ENCODE measurements around the gene E2F1. TPM values are rescaled to one million over a fixed set of nuclear protein-coding genes. Genes with fewer than 3 reads are reported as not detected.
"Not testable (repeated sequence)": the region's sequence is repeated elsewhere in the genome, so short reads cannot be mapped to it uniquely, and the experiment has no call there.

The E2F1 gene
- total RNA-seq, 2 donors from 2014 or later, result 2.0 to 2.2 TPM

- peak; percentile 84 for DNase-seq (ENCODE audit: low spot score)
- intact Hi-C loops (cut with DNase I), result loop anchor here (10.0 kb wide), 2 partner anchors 189 to 239 kb away; no protein-coding TSS in a partner anchor
Observed at GRCh38 chr20:33653218-33653899, 32.8 kb downstream of the E2F1 start.

- DNase-seq (ENCODE audit: low spot score), result peak; percentile 32
- intact Hi-C loops (cut with DNase I), result loop anchor here (10.0 kb wide), 2 partner anchors 187 to 237 kb away; no protein-coding TSS in a partner anchor
Observed at GRCh38 chr20:33651562-33652048, 34.6 kb downstream of the E2F1 start.

DNA sequence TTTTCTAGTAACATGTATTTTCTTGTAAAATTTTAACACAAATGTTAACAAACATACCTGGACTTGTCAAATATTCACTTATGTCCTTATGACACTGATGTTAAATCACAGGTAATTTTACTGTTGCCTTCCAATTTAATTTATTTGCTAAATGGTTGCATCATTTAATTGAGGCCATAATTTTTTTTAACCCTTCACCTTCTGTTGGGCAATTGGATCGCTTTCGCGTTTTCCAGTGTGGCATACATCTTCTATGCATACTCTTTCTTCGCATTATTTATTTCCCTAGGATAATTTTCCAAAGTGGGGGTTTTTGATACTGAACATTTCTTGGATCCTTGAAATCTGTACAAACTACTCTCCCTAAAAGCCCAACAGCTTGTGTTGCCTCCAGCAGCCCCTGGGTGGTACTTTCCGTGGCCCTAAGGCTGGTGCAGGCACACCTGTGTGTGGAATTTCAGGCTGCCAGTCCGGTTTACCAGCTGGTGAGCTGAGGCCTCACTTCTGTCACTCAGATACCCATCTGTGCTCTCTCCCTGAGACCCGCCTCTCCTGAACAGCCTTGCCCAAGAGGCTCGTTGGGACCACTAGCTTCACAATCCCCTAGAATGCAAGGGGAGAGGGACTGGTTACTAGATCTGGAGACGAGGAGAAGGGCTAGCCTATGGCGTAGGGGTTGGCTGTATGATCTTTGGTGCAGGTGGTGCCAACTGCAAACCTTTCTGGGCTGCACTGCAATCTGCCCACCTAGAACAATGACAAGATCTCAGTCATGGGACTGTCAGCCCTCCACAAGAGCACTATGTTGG lies 35.2 kb downstream of the E2F1 start:
- peak; percentile 13 for DNase-seq (ENCODE audit: low spot score)
- intact Hi-C loops (cut with DNase I), result loop anchor here (10.0 kb wide), 2 partner anchors 186 to 236 kb away; no protein-coding TSS in a partner anchor

DNA sequence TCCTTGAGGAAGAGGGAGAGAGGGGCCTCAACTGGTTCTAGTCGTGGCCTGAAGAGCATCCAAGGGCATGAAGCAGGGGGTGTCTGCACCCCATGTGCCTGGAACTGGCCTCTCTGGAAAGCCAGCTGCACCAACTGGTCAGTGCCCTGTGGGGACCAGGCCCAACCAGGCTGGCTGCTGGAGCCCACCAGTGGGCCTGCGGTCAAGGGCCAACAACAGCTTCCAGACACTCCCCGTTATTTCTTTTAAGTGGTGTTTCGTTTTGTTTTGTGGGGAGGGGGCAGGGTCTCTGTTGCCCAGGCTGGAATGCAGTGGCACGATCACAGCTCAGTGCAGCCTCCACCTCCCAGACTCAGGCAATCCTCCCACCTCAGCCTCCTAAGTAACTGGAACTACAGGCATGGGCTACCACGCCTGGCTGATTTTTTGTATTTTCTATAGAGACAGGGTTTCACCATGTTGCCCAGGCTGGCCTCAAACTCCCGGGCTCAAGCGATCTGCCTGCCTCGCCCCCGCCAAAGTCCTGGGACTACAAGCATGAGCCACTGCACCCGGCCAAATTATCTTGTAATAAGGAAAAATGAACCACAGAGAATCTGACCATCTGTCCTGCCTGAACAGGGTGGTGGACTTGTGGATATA lies 36.0 kb downstream of the E2F1 start:
- DNase-seq (ENCODE audit: low spot score), result peak; percentile 75
- intact Hi-C loops (cut with DNase I), result loop anchor here (10.0 kb wide), 2 partner anchors 185 to 235 kb away; no protein-coding TSS in a partner anchor

GRCh38 chr20:33649201-33649681 lies 36.9 kb downstream of the E2F1 start:
- DNase-seq (ENCODE audit: low spot score), result peak; percentile 82
- intact Hi-C loops (cut with DNase I), result loop anchor here in 1 of 2 donors (10.0 kb wide), 1 partner anchor 634 kb away; no protein-coding TSS in a partner anchor

DNA sequence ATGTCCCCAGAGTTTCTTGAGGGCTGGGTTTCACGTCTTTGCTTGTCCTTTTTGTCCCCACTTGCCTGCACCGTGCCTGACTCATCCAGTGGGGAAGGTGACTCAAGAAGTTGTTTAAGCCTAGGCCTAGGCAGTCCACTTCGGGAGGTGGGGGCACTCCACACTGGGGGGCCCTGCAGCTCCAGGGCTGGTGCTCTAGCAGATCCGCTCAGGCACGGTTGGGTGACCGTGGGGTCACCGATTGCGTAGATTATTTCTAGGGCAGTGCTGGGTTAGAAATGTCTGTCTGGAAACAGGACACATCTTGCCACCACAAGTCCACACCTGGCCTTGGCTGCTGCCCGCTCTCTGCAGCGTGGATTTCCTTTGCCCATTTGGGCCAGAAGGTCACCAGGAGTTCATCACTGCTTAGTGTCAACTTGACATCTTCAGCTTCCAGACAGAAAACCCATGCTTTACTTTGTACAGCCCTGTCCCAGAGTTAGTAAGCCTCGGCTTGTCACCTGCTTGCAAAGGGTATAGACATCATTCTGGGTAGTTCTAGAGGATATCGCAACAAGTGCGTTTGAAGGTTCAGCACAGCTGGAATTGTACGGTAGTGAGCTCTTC lies 37.7 kb downstream of the E2F1 start:
- DNase-seq (ENCODE audit: low spot score), result peak; percentile 78
- intact Hi-C loops (cut with DNase I), result loop anchor here in 1 of 2 donors (10.0 kb wide), 1 partner anchor 634 kb away; no protein-coding TSS in a partner anchor

GRCh38 chr20:33647603-33648395 lies 38.4 kb downstream of the E2F1 start:
- intact Hi-C loops (cut with DNase I), result loop anchor here in 1 of 2 donors (10.0 kb wide), 1 partner anchor 633 kb away; no protein-coding TSS in a partner anchor

DNA sequence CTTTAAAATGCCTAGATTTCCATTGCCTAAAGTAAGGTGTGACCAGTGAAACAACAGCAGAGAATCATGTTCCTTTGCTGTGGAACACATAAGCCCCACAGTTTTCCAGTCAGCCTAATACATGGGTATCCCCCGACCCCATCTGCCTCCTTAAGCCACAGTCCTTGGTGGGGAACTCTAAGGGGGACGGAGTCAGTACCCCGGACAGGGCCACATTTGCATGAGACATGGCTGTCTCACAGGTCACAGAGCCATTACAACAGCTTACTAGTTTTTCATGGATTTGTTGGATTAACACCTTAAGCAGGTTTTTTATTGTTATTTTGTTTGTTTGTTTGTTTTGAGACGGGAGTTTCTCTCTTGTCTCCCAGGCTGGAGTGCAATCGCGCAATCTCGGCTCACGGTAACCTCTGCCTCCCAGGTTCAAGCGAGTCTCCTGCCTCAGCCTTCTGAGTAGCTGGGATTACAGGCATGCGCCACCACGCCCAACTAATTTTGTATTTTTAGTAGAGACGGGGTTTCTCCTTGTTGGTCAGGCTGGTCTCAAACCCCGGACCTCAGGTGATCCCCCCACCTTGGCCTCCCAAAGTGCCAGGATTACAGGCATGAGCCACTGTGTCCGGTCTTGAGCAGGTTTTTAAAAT lies 39.1 kb downstream of the E2F1 start:
- intact Hi-C loops (cut with DNase I), result loop anchor here in 1 of 2 donors (10.0 kb wide), 1 partner anchor 632 kb away; no protein-coding TSS in a partner anchor
- peak; percentile 43 for DNase-seq (ENCODE audit: low spot score)

More at GRCh38 chr20:33647603-33648395, 38.4 kb downstream of the E2F1 start:
- DNase-seq (ENCODE audit: low spot score), result peak; percentile 79

DNA sequence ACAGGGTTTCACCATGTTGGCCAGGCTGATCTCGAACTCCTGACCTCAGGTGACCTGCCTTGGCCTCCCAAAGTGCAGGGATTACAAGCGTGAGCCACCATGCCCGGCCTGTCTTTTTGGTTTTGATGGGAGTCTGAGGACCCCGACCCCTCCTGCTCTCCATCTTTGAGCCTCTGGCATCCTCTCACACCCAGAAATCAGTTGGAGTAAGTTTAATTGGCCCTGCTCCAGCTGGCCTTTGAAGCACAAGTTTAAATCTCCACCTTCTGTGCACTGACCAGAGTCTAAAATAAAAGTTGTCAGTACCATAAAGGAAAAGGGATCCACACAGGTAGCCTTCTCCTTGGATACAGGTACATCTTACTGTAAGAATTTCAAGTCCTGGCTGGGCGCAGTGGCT lies 40.0 kb downstream of the E2F1 start:
- no peak for DNase-seq (ENCODE audit: low spot score)
- intact Hi-C loops (cut with DNase I), result loop anchor here in 1 of 2 donors (10.0 kb wide), 1 partner anchor 631 kb away; no protein-coding TSS in a partner anchor

DNA sequence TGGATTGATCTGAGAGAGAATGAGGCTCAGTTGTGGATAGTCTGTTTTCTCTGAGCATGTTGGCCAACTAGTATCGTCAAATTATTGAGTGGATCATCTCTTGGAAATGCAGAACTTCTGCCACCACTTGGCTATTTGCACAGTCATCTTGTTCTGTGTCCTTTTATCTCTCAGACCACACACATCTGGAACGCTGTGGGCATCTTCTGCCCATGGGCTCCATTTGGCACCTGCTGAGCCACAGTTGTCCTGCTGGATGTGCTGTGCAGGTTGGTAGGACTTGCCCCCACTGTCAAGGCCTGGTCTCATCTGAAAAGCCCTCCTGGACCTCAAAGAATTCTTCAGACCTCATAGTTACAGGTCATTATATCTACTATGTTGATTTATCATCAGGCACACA lies 40.8 kb downstream of the E2F1 start:
- DNase-seq (ENCODE audit: low spot score), result no peak
- intact Hi-C loops (cut with DNase I), result loop anchor here in 1 of 2 donors (1.0 to 10.0 kb wide), 2 partner anchors 34 to 631 kb away; no protein-coding TSS in a partner anchor

GRCh38 chr20:33645072-33645358 lies 41.2 kb downstream of the E2F1 start:
- intact Hi-C loops (cut with DNase I), result loop anchor here in 1 of 2 donors (1.0 to 10.0 kb wide), 2 partner anchors 34 to 630 kb away; no protein-coding TSS in a partner anchor

DNA sequence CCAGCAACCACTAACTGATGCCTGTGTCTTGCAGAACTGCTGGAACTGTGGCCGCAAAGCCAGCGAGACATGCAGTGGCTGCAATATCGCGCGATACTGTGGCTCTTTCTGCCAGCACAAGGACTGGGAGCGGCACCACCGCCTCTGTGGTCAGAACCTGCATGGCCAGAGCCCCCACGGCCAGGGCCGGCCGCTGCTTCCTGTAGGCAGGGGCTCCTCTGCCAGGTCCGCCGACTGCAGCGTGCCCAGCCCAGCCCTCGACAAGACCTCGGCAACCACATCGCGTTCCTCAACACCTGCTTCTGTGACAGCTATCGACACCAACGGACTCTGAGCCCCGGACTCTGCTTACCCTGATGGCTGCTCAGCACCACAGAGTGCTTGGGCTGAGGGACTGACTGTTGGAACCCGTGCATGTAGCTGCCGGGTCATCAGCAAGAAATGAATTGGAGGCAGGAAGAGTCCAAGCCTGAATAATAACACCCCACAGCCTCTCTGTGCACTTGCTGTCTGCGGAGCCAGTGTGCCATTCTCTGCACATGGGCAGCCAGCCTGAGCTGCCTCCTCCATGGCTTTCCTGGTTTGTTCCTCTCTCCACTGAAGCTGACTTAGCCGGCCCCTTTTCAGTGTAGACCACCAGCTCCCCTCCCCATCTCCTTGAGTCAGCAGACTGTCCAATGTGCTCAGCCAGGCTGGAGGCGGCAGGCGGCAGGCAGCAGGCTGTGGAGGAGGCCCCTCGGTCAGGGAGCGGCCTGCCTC lies 41.7 kb downstream of the E2F1 start:
- DNase-seq (ENCODE audit: low spot score), result no peak
- intact Hi-C loops (cut with DNase I), result loop anchor here in 1 of 2 donors (1.0 to 10.0 kb wide), 2 partner anchors 33 to 630 kb away; no protein-coding TSS in a partner anchor

More at GRCh38 chr20:33645072-33645358, 41.2 kb downstream of the E2F1 start:
- no peak for DNase-seq (ENCODE audit: low spot score)

GRCh38 chr20:33640287-33640686 lies 45.9 kb downstream of the E2F1 start:
- intact Hi-C loops (cut with DNase I), result loop anchor here in 1 of 2 donors (10.0 kb wide), 1 partner anchor 625 kb away; no protein-coding TSS in a partner anchor
- DNase-seq (ENCODE audit: low spot score), result no peak

DNA sequence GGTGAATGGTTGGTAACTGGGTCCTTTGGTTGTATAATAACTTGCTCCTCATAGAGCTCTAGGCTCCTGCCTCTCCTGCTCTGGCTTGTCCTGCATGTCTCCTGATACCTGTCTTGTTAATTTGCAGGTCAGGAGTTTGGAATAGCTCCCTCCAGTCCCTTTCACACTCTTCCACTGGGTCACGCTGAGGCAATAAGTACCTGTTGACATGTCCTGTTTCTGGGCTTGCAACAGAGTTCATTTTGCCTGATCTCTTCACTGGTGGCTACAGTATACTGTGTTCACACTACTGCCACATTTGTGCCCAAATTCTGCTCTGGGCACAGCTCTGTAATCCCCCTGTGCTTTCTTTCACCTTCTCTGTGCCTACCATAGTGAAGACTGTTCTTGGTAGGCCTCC lies 49.4 kb downstream of the E2F1 start:
- no peak for DNase-seq (ENCODE audit: low spot score)
- intact Hi-C loops (cut with DNase I), result no loop called here

- intact Hi-C loops (cut with DNase I), result no loop called here
- no peak for DNase-seq (ENCODE audit: low spot score)
Observed at GRCh38 chr20:33635341-33635740, 50.8 kb downstream of the E2F1 start.

DNA sequence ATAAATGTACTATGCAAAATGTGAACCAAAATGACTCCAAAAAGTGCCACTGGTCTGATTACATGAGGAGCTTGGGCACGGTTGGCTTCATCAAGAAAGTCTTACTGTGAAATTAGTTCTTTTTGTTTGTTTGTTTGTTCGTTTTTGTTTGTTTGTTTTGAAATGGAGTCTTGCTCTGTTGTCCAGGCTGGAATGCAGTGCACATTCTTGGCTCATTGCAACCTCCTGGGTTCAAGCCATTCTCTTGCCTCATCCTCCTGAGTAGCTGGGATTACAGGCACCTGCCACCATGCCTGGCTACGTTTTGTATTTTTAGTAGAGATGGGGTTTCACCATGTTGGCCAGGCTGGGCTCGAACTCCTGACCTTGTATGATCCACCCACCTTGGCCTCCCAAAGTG lies 54.3 kb downstream of the E2F1 start:
- intact Hi-C loops (cut with DNase I); DNase-seq (ENCODE audit: low spot score): not testable (repeated sequence)
